Middle frontal gyrus (tissue), 1 donor: ENCODE measurements around the gene ROBO1.

ENCODE experiments used
- DNase-seq: peaks from one replicate; pipeline ENCODE4 v3.0.0-alpha.2; 2015; ENCODE audit warnings: low spot score; ENCODE audit errors: extremely low spot score

ROBO1 gene

GRCh38 chr3:78856164-78856563 lies 911.6 kb downstream of the ROBO1 start:
- DNase-seq: no peak

DNA sequence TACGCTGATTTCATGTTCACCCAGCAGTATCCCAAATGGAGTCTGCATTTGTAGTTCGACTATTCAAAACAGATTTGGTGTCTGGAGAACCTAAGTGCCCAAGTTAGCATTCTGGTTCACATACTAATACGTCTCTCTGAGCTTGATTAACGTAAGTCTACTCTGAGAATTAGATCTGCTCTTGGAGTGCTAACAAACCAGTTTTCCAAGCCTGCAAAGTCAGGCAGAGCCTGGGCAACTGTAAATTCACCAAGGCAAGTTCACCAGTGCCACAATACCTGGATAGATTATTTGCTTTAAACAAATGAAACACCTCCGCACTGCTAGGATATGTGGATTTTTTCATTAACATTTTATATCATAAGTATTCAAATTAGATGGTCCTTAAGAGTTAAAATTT lies 912.6 kb downstream of the ROBO1 start:
- DNase-seq: no peak

- DNase-seq: no peak
Measured at GRCh38 chr3:78848392-78849288, 919.2 kb downstream of the ROBO1 start.

DNA sequence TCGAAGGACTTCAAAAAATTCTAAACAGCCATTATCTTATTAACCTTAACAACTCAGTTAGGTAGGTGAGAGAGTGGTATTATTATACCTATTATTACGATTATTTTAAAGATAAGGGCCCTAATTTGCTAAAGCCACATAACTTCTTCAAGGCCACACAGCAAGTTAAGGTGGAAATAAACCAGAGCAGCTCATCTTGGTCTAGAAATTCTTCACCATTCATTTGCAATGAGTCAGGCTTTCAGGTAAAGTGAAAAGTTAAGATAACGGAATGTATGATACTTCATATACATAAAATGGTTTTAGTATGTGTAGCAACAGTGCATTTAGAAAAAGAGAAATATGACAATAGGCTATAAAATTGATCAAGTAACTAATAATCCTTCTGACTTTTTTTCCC lies 920.2 kb downstream of the ROBO1 start:
- DNase-seq: no peak

- no peak for DNase-seq
Measured at GRCh38 chr3:78847203-78847602, 920.6 kb downstream of the ROBO1 start.

DNA sequence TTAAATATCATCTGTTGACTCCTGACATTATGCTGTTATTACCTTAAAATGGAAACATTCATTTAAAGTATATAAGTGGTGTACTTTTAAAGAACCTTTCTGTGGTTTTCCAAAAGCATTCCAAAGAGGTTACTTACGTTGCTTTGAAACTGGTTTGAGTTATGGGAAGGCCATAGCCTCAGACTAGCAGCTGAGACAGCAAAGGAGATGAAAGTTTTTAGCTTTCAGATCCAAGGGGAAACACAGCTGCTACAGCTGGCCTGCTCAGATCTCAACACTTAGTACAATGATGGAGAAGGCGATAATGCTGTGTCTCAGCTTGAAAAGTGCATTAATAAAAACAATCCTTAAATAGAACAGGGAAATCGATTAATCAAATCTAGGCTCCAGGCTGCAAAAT lies 921.1 kb downstream of the ROBO1 start:
- no peak for DNase-seq

DNA sequence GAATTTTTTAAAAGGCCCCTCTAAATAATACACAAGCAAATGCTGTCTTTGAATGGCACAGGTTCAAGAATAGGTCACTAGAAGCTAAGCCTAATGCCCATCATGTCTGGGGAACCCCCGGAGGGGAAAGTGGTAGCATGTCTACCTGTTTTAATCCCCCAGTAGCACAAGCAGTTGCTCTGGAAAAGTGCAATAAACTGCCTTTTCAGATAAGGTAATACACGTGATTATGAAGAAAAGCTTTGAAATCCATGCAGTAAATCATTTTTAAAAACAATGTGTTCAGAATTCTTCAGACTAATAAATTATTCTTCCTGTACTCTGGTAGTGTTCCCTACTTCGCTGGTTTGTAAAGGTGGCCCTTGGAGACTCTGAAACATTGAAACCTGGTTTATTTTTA lies 922.2 kb downstream of the ROBO1 start:
- no peak for DNase-seq

DNA sequence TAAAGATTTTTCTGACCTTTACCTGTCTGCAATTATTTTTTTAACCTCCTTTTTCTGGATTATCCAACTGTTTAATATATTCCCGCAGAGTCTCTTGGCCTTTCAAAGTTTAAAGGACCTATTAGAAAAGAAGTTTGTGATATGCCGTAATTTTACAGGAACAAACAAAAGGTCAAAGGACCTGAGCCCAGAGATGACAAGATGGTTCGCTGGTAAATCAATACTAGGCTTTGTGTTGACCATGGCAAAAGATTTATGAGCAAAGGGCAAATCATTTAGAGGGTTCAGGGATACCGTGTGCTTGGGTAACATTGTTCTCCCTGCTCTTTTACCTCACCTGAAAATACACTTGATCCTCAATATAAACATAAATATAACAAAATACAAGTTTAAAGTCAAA lies 923.5 kb downstream of the ROBO1 start:
- no peak for DNase-seq

- DNase-seq: no peak
Measured at GRCh38 chr3:78839693-78840092, 928.1 kb downstream of the ROBO1 start.

DNA sequence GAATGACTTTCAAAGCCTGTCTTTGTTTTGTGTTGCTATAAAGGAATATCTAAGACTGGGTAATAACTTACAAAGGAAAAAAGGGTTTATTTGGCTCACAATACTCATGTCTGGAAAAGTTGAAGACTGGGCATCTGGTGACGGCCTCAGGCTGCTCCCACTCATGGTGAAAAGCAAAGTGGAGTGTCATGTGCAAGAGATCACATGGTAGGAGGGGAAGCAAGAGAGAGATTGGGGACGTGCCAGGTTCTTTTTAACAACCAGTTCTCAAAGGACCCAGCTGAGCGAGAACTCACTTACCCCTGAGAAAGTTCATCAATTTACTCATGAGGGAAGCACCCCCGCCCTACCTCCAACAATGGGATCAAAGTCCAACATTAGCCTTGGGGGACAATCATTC lies 929.4 kb downstream of the ROBO1 start:
- DNase-seq: no peak

DNA sequence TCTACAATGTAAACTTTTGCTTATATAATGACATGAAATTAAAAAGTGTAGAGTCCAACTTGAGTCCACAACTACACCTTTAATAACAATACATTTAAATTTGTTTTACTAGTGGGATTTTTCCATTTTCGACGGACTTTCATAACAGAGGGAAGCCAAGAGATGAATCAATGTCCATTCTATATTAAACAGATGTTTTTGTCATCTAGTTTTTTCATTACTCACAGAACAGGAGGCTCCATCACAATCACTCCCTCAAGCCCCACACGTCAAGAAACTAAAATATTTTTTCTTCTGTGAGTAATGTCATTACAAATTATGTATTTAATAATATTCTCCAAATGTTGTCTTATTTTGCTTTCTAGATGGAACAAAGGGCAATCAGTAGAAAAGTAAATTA lies 932.9 kb downstream of the ROBO1 start:
- DNase-seq: no peak

- DNase-seq: no peak
Measured at GRCh38 chr3:78832785-78833204, 935.0 kb downstream of the ROBO1 start.

- no peak for DNase-seq
Measured at GRCh38 chr3:78831446-78831972, 936.3 kb downstream of the ROBO1 start.

DNA sequence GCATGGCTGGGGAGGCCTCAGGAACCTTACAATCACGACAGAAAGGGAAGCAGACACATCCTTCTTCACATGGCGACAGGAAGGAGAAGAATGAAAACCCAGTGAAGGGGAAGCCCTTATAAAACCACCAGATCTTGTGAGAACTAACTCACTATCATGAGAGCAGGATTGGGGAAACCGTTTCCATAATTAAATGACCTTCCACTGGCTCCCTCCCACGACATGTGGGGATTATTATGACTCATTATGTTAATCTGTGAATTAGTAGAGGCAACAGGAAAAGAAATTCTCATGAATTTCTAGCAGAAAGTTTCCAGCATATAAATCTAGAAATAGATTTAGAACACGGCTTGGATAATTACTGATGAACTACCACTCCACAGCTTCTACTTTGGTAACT lies 937.3 kb downstream of the ROBO1 start:
- no peak for DNase-seq

DNA sequence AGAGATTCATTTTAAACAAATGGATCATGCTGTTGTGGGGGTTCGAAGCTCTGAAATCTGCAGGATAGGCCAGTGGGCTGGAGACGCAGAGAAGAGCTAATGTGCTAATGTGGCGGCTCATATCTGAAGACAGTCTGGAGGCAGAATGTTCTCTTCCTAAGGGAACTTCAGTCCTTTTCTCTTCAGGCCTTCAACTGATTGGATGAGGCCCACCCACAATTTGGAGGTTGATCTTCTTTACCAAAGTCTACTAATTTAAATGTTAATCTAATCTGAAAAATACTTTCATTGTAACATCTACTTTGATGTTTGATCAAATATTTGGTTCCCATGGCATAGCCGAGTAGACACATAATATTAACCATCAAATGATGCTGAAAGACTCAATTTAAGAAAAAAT lies 940.2 kb downstream of the ROBO1 start:
- DNase-seq: no peak

DNA sequence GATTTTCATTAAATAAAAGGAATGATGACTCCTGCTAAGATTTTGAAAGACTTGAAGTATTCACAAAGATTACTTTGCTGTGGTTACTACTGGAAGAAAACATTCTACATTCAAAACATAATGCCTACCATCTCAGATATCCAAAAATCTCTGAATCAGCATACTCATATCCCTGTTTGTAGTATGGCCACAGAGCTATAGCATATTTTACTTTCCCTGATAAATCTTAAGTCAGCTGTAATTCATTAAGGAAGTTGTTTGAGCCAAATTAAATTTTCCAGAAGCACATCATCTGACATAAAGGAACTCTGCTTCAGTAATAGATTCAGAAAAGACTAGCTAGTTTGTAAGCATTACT lies 942.0 kb downstream of the ROBO1 start:
- DNase-seq: no peak

- DNase-seq: no peak
Measured at GRCh38 chr3:78825118-78825857, 942.5 kb downstream of the ROBO1 start.

DNA sequence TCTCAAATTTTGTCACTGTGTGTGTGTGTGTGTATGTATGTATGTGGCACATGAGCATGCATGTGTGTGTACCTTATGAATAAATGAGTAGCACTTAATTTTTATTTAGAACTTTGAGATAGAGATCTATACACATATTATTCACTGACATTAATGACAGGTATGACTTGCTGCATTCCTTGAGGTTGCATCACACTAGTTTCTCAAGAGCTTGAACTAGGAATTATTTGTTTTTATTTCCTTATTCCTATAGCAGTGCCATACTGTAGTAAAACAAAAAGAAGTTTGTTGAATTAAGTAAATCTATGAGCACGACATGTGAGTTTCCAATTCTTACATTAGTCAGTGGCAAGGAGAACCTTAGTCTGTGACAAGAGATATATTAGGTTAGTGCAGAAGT lies 943.9 kb downstream of the ROBO1 start:
- no peak for DNase-seq

GRCh38 chr3:78823434-78823833 lies 944.4 kb downstream of the ROBO1 start:
- no peak for DNase-seq

- no peak for DNase-seq
Measured at GRCh38 chr3:78822726-78823125, 945.1 kb downstream of the ROBO1 start.

DNA sequence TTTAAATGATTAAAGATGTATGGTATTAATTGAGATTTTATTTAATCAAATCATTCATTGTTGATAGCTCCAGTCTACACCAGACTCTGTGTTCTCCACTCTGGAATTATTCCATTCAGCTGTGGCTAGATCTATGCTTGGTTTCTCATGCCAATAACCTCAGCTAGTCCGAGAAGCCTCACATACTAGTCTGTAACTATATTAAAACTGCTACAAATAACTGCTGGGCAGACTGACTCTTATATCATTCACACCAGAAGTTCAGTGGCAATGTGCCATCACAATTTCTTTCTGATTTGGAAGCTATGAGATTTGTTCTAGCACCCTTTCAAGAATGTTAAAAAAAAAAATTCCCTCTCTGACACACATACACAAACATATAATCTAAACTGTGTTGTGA lies 947.3 kb downstream of the ROBO1 start:
- DNase-seq: no peak

DNA sequence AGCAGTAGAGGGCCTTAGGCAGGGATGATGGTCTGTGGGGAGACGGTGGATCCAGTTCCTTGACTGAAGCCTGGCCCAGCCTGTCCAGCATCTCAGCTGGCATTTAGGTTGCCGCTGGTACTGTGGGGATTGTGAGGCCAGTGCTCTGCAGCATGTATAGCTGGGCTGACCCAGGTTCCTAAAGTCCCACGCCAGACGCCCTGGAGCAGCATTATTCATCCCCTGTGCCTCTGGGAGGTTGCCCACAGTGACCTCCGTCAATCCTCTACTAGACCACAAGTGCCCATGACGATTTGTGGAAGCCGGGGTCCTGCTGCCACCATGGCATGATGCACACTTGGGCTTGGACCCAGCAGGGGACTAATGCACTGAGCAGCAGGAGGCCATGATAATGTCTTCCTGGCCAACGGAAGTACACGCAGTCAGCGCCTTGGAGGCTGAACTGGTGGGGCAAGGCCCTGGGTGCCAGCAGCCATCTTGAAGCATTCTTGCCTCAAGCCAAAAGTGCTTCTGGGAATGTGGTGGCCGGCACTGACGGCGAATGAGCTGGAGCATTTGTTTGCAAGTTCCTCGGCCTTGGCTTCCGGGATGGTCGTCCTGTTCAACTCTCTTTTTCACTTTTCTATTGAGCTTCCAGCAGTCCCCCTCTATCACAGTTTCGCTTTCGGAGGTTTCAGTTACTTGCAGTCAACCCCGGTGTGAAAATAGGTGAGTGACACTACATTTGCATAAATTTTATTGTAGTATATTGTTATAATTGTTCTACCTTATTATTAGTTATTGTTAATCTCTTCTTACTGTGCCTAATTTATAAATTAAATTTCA lies 949.4 kb downstream of the ROBO1 start:
- DNase-seq: no peak
